GM21360 (cell line): ENCODE results near the gene ZNF689.
"Not testable (repeated sequence)": the region's sequence is repeated elsewhere in the genome, so short reads cannot be mapped to it uniquely, and the experiment has no call there.

Experiments used
- ATAC-seq: cut with Tn5 transposase; IDR thresholded peaks from one replicate; pipeline ENCODE4 v1.9.1; 2021; ENCODE audit warnings: mild to moderate bottlenecking, moderate library complexity; ENCODE audit not compliant: unreplicated experiment

ZNF689 gene

GRCh38 chr16:30637139-30637538 is 26.9 kb upstream of the ZNF689 start:
- not testable (repeated sequence) for ATAC-seq

- no peak for ATAC-seq
Observed at GRCh38 chr16:30636599-30636998, 26.4 kb upstream of the ZNF689 start.

- no peak for ATAC-seq
Observed at GRCh38 chr16:30633526-30633925, 23.3 kb upstream of the ZNF689 start.

- ATAC-seq, result not testable (repeated sequence)
Observed at GRCh38 chr16:30632454-30632853, 22.3 kb upstream of the ZNF689 start.

GRCh38 chr16:30628628-30629540 is 18.7 kb upstream of the ZNF689 start:
- no peak for ATAC-seq

GRCh38 chr16:30626236-30626635 is 16.0 kb upstream of the ZNF689 start:
- ATAC-seq, result no peak

- ATAC-seq, result no peak
Observed at GRCh38 chr16:30623536-30624283, 13.5 kb upstream of the ZNF689 start.

GRCh38 chr16:30622455-30623032 is 12.4 kb upstream of the ZNF689 start:
- no peak for ATAC-seq

- ATAC-seq, result no peak
Observed at GRCh38 chr16:30621765-30622164, 11.6 kb upstream of the ZNF689 start.

- ATAC-seq, result no peak
Observed at GRCh38 chr16:30620169-30620568, 10.0 kb upstream of the ZNF689 start.

GRCh38 chr16:30619638-30620037 is 9.4 kb upstream of the ZNF689 start:
- ATAC-seq, result no peak

- ATAC-seq, result no peak
Observed at GRCh38 chr16:30619202-30619601, 9.0 kb upstream of the ZNF689 start.

GRCh38 chr16:30615358-30616091 is 5.3 kb upstream of the ZNF689 start:
- ATAC-seq, result no peak

- ATAC-seq, result peak; percentile 30
Observed at GRCh38 chr16:30609002-30609925, 925 bp downstream of the ZNF689 start.

- no peak for ATAC-seq
Observed at GRCh38 chr16:30606004-30606403, 4.2 kb downstream of the ZNF689 start.

- ATAC-seq, result no peak
Observed at GRCh38 chr16:30605158-30605557, 5.0 kb downstream of the ZNF689 start.

GRCh38 chr16:30604316-30604947 is 5.8 kb downstream of the ZNF689 start:
- no peak for ATAC-seq

- no peak for ATAC-seq
Observed at GRCh38 chr16:30603945-30604315, 6.3 kb downstream of the ZNF689 start.

- ATAC-seq, result no peak
Observed at GRCh38 chr16:30602616-30603277, 7.4 kb downstream of the ZNF689 start.
